Gastrocnemius medialis (tissue), 4 donors: Measurements from ENCODE around the gene SLC29A3. TPM values are rescaled to one million over a fixed set of nuclear protein-coding genes. Genes with fewer than 3 reads are reported as not detected.
A peak's percentile ranks its signal among the peaks of the same experiment; 100 is the strongest.

ENCODE experiments used
- ATAC-seq, 2 donors: fragments of 150-250 bp; one replicate each; pipeline ENCODE4 v1.9.1; 2016
- DNase-seq, 2 donors: peaks; one replicate each; pipeline ENCODE4 v3.0.0-alpha.2; 2019
- H3K27ac ChIP-seq, 4 donors: fragments of 200-600 bp; sonication (generic); 1 replicate in 1 of 4; 2 replicates in 3 of 4; pipeline ENCODE4 v1.5.1; 2016 to 2018; ENCODE audit warnings: mild to moderate bottlenecking in 2 of 4, moderate library complexity in 1 of 4
- H3K27me3 ChIP-seq, 3 donors: fragments of 200-600 bp; sonication (generic) in 2 of 3; 1 replicate in 1 of 3; 2 replicates in 2 of 3; pipeline versions ENCODE4 v1.5.1 to v1.6.0; 2016 to 2019; ENCODE audit warnings: mild to moderate bottlenecking in 1 of 3, moderate library complexity in 1 of 3
- H3K36me3 ChIP-seq, 2 donors: fragments of 200-600 bp; sonication (generic) in 1 of 2; one replicate each; pipeline ENCODE4 v1.5.1; 2017 to 2018
- H3K4me1 ChIP-seq, 2 donors: fragments of 200-600 bp; sonication (generic) in 1 of 2; one replicate each; pipeline ENCODE4 v1.5.1; 2016 to 2017; ENCODE audit warnings: mild to moderate bottlenecking in 2 of 2
- H3K4me3 ChIP-seq, 4 donors: fragments of 200-600 bp; sonication (generic) in 3 of 4; 1 replicate in 1 of 4; 2 replicates in 3 of 4; pipeline ENCODE4 v1.5.1; 2016 to 2019; ENCODE audit warnings: mild to moderate bottlenecking in 2 of 4
- H3K9me3 ChIP-seq, 3 donors: fragments of 200-600 bp; sonication (generic) in 2 of 3; 1 replicate in 1 of 3; 2 replicates in 2 of 3; pipeline ENCODE4 v1.5.1; 2016 to 2019
- POLR2A ChIP-seq, 2 donors: fragments of 450-650 bp; IDR thresholded peaks; one replicate each; pipeline ENCODE4 v1.6.1; 2017; ENCODE audit warnings: antibody characterized with exemption in 2 of 2, mild to moderate bottlenecking in 2 of 2, moderate library complexity in 2 of 2
- in situ Hi-C, 4 donors: fragments of 200-750 bp; cut with MboI; loops; one replicate each; pipeline versions ENCODE4 v1.15.0 to v1.8.0; 2017; ENCODE audit warnings: low sequenced_read_pairs in 4 of 4
- intact Hi-C: fragments of 100-400 bp; cut with DNase I; formaldehyde crosslinking; loops from one replicate; pipeline ENCODE4 v1.15.1; 2023; ENCODE audit warnings: low total_unique reads
- total RNA-seq, 4 donors: library from RNA; depleted of rRNA; stranded (reverse); fragments of >200 nt; gene quantifications; one replicate each; pipeline versions ENCODE4 v1.1.0 to v1.2.3, GENCODE V29; 2016
- TF ChIP-seq, protein P1 (sequence below), 5 experiments: fragments of 450-650 bp in 3 of 5; fragments of 200-600 bp in 2 of 5; sonication (generic) in 2 of 5; IDR thresholded peaks in 4 of 5; conservative IDR thresholded peaks in 1 of 5; 1 replicate in 4 of 5; 2 replicates in 1 of 5; pipeline ENCODE4 v1.5.1; 2016 to 2019; ENCODE audit warnings: antibody characterized with exemption in 5 of 5, mild to moderate bottlenecking in 3 of 5, moderate library complexity in 3 of 5

SLC29A3 gene
- total RNA-seq, 4 donors from 2014 or later, result 0.36 to 2.8 (median 2.0) TPM

DNA sequence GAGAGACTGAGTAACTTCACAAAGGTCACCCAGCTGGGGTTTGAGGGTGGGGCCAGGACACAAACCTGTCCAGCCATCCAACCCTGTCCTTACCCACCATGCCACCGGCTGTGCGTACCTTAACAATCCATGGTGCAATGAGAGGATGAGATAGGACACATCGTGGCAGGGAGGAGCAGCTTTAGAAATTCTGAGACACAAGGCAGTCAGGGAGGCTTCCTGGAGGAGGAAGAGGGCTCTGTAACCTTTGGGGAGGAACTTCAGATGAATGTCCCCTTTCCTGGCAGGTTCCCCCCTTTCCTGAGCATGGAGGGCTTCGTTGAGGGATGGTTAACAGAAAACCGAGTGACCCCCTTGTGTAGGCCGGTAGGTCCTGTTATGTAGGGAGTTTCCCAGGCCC lies 35.6 kb upstream of the SLC29A3 start:
- no peak overlapping the region for H3K27ac ChIP-seq
- H3K27me3 ChIP-seq, result no peaks in the 10 kb centered on the region
- intact Hi-C loops (no loop called here), in situ Hi-C loops (loop anchor here in 3 of 4 donors (10.0 kb wide), 3 partner anchors 79 to 359 kb away; no protein-coding TSS in a partner anchor)
- no peaks in the 10 kb centered on the region for H3K36me3 ChIP-seq
- H3K4me1 ChIP-seq, result no peaks in the 10 kb centered on the region
- no peak overlapping the region for H3K4me3 ChIP-seq
- TF ChIP-seq POLR2A (IDR thresholded peaks at IDR 0.05), result no peak
- TF ChIP-seq, protein P1, sequence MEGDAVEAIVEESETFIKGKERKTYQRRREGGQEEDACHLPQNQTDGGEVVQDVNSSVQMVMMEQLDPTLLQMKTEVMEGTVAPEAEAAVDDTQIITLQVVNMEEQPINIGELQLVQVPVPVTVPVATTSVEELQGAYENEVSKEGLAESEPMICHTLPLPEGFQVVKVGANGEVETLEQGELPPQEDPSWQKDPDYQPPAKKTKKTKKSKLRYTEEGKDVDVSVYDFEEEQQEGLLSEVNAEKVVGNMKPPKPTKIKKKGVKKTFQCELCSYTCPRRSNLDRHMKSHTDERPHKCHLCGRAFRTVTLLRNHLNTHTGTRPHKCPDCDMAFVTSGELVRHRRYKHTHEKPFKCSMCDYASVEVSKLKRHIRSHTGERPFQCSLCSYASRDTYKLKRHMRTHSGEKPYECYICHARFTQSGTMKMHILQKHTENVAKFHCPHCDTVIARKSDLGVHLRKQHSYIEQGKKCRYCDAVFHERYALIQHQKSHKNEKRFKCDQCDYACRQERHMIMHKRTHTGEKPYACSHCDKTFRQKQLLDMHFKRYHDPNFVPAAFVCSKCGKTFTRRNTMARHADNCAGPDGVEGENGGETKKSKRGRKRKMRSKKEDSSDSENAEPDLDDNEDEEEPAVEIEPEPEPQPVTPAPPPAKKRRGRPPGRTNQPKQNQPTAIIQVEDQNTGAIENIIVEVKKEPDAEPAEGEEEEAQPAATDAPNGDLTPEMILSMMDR (IDR thresholded peaks at IDR 0.05 in 4 of 5, conservative IDR thresholded peaks at IDR 0.05 in 1 of 5), result no peak
- no peak for ATAC-seq
- no peaks in the 10 kb centered on the region for H3K9me3 ChIP-seq
- no peak for DNase-seq

DNA sequence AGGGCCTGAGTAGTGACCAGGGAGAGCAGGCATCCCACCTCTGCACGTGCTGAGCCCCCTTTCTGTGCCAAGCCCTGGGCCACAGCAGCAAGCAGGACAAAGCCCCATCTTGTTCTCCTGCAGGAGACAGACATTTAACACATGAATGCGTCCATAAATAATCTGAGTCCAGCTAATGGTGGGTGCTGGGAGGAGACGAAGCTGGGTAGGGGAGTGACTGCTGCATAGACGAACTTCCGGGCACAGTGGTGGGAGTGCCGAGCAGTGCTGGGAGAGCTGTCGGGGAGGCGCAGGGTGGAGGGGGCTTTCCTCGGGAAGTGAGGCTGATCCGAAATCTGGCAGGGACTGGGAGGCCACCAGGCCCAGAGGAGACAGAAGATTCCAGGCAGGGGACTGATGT lies 35.2 kb upstream of the SLC29A3 start:
- in situ Hi-C loops (loop anchor here in 3 of 4 donors (10.0 kb wide), 3 partner anchors 79 to 359 kb away; no protein-coding TSS in a partner anchor), intact Hi-C loops (loop anchor here (2.0 kb wide), 1 partner anchor 75 kb away; no protein-coding TSS in a partner anchor)
- no peak for DNase-seq
- H3K9me3 ChIP-seq, result no peaks in the 10 kb centered on the region
- ATAC-seq, result no peak
- H3K27me3 ChIP-seq, result no peaks in the 10 kb centered on the region
- H3K36me3 ChIP-seq, result no peaks in the 10 kb centered on the region
- no peak overlapping the region for H3K27ac ChIP-seq
- no peaks in the 10 kb centered on the region for H3K4me1 ChIP-seq
- H3K4me3 ChIP-seq, result no peak overlapping the region
- no peak for TF ChIP-seq POLR2A (IDR thresholded peaks at IDR 0.05)
- TF ChIP-seq, protein P1 (IDR thresholded peaks at IDR 0.05 in 4 of 5, conservative IDR thresholded peaks at IDR 0.05 in 1 of 5), result no peak

DNA sequence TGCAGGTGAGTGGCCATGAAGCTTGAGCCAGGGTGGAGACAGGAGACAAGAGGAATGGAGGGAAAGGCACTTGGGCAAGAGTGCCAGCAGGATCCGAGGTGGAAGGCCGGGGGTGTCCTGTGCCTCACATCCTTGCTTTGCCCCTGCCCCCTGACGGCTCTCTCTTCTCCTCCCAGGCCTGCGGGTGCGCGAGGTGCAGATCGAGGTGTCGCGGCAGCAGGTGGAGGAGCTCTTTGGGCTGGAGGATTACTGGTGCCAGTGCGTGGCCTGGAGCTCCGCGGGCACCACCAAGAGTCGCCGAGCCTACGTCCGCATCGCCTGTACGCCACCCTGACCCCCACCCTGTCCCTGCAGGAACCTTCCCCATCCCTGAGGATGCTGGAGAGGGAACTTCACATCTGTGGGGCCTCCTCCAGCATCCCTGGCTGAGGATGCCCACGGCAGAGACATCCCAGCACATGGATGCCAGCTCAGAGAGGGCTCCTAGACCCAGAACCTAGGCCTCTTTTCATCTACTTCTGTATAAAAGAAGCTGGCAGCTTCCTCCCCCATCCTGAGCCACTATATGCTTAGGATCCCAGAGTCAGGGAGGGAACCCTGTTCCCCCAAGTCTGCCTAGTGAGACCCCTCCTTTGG lies 34.4 kb upstream of the SLC29A3 start:
- intact Hi-C loops, result loop anchor here (1.0 to 2.0 kb wide), 3 partner anchors 76 to 381 kb away; no protein-coding TSS in a partner anchor
- Histone ChIP-seq H3K27ac (no peak overlapping the region), H3K4me3 (no peak overlapping the region), H3K4me1 (no peaks in the 10 kb centered on the region), H3K27me3 (no peaks in the 10 kb centered on the region), H3K36me3 (no peaks in the 10 kb centered on the region), H3K9me3 (no peaks in the 10 kb centered on the region)
- TF ChIP-seq, protein P1 (IDR thresholded peaks at IDR 0.05 in 4 of 5, conservative IDR thresholded peaks at IDR 0.05 in 1 of 5), result no peak
- in situ Hi-C loops, result loop anchor here (5.0 to 10.0 kb wide), 4 partner anchors 80 to 362 kb away; no protein-coding TSS in a partner anchor
- ATAC-seq (peak in 1 of 2 donors; percentile 6), DNase-seq (no peak)

DNA sequence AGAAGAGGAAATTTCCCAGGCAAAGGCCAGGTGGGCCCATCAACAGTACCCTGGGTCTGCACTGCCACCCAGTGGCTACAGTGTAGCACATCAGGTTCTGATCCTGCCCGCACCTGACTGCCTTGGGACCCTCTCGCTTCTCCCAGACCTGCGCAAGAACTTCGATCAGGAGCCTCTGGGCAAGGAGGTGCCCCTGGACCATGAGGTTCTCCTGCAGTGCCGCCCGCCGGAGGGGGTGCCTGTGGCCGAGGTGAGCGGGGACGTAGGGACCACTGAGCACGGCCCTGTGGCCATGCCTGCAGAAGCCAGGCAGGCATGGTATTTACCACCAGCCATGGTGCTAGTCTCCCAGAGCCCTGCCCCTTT lies 33.9 kb upstream of the SLC29A3 start:
- Histone ChIP-seq H3K27me3 (no peaks in the 10 kb centered on the region), H3K27ac (no peak overlapping the region), H3K9me3 (no peaks in the 10 kb centered on the region), H3K4me1 (no peaks in the 10 kb centered on the region), H3K36me3 (no peaks in the 10 kb centered on the region), H3K4me3 (no peak overlapping the region)
- TF ChIP-seq, protein P1 (IDR thresholded peaks at IDR 0.05 in 4 of 5, conservative IDR thresholded peaks at IDR 0.05 in 1 of 5), result peak; percentile 69 to 89 (median 85)
- TF ChIP-seq POLR2A (IDR thresholded peaks at IDR 0.05), result no peak
- in situ Hi-C loops, result loop anchor here (5.0 to 10.0 kb wide), 4 partner anchors 80 to 363 kb away; no protein-coding TSS in a partner anchor
- peak; percentile 66 to 69 for ATAC-seq
- no peak for DNase-seq
- intact Hi-C loops, result loop anchor here (1.0 to 2.0 kb wide), 3 partner anchors 76 to 382 kb away; no protein-coding TSS in a partner anchor
